MM.1S (cell line): ENCODE data around the gene TBC1D8B.

Experiments used
- EZH2 ChIP-seq: fragments of 300-600 bp; sonication (generic); optimal IDR thresholded peaks from 2 replicates; pipeline ENCODE3; 2017; ENCODE audit warnings: low read depth, mild to moderate bottlenecking, antibody characterized with exemption, low read length, mixed read lengths
- EZH2phosphoT487 ChIP-seq: fragments of 300-600 bp; sonication (generic); IDR thresholded peaks from 2 replicates; pipeline ENCODE4 v1.6.1; 2018; ENCODE audit warnings: antibody characterized with exemption, low read length
- TF ChIP-seq, protein P1 (sequence below): fragments of 300-600 bp; sonication (generic); IDR thresholded peaks from 2 replicates; pipeline ENCODE4 v1.5.1; 2016; ENCODE audit warnings: antibody characterized with exemption, low read length, mixed read lengths

DNA sequence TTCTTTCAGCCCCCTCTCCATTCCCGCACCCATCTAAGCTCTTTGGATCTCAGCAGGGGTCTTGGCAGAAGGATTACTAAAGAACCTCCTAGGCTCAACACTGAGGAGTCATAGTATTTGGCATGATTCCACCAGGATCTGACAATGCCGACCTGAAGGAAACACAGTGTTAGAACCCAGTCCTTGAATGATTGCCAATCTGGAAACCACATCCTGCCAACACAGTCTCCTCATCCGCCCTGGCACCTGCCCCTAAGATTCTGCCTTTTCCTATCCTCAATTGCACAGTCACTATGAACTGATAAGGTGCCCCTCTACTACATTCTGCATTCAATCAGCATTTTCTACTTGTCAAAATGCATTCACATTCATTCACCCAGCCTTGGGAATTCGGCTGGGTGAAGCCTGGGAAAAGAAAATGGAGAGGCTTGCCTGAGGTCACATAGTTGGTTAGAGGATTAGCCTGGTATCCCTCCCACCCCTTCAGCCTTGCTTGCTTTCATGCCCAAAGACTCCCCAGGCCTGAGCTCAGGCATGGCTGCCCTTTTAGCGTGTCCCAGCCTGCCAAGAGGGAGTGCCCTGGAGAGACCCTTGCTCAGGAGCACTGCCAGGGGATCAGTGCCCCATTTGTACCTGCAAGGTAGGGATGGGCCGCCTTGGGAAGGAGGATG lies 115.5 kb downstream of the TBC1D8B start:
- TF ChIP-seq, protein P1, sequence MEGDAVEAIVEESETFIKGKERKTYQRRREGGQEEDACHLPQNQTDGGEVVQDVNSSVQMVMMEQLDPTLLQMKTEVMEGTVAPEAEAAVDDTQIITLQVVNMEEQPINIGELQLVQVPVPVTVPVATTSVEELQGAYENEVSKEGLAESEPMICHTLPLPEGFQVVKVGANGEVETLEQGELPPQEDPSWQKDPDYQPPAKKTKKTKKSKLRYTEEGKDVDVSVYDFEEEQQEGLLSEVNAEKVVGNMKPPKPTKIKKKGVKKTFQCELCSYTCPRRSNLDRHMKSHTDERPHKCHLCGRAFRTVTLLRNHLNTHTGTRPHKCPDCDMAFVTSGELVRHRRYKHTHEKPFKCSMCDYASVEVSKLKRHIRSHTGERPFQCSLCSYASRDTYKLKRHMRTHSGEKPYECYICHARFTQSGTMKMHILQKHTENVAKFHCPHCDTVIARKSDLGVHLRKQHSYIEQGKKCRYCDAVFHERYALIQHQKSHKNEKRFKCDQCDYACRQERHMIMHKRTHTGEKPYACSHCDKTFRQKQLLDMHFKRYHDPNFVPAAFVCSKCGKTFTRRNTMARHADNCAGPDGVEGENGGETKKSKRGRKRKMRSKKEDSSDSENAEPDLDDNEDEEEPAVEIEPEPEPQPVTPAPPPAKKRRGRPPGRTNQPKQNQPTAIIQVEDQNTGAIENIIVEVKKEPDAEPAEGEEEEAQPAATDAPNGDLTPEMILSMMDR = no peak
- TF ChIP-seq EZH2phosphoT487 = no peak
- no peak for TF ChIP-seq EZH2
